Stimulated activated CD4-positive, alpha-beta T cell treated with anti-CD3 and anti-CD28 coated beads, Interleukin-15, amount 100 ng/mL, for 1 hour (primary cell): ENCODE measurements around the gene SEC24D.

Experiments
- DNase-seq, 2 donors: peaks; one replicate each; pipeline ENCODE4 v3.0.0-alpha.2; 2020; ENCODE audit warnings: low read depth in 1 of 2, low spot score in 1 of 2

The SEC24D gene

DNA sequence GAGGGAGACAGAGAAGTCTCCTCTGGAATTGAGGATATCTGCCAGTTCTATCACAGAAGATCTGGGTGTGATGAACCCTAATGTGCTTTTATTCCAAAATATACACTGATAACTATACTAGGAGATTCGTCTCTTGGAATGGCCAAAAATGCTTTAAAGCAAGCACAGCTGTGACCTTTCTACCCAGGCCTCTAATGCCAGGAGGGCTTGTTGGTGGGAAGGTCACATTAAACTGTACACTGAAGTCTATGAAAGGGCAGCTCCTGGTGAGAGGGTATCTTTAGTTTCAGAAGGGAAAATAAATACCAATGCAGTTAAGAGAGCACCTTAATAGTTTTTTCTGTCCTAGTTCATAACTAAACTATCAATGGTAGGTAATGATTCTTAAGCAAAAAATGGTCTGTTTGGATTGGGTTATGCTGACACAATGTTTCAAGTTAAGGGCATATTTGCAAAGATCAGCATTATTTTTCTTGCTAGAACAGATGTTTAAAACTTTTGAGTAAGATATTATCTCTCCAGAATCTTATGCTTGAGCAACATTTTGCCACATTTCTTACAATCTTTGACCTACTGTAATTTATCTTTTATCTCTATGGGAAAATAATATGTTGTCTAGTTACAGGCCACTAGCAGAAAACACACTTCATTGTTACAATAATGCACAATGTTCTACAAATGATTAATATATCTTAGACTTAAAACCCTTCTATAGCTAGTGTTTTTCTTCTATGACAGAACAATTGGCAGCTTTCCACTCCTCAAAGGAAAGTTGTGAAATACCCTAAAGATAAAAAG is 59.6 kb downstream of the SEC24D start:
- no peak for DNase-seq

- DNase-seq = no peak
These were observed 60.5 kb downstream of the SEC24D start for GRCh38 chr4:118775405-118775804.

DNA sequence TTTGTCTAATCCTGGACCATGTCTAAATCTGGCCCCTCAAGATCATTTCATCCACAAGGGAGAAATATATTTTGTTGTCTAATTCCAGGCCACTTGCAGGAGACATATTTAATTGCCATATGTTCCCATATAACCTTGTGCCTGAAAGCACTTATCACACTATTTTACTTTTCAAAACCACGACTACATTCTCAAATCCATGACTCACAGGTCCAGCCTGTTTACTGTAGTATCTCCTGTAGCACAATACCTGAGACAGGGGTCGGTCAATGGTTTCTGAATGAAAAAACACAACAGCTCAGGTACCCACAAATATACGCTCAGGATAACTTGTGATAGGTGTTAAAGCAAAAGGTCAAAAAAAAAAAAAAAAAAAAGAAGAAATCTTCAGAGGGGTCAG is 60.9 kb downstream of the SEC24D start:
- no peak for DNase-seq

DNA sequence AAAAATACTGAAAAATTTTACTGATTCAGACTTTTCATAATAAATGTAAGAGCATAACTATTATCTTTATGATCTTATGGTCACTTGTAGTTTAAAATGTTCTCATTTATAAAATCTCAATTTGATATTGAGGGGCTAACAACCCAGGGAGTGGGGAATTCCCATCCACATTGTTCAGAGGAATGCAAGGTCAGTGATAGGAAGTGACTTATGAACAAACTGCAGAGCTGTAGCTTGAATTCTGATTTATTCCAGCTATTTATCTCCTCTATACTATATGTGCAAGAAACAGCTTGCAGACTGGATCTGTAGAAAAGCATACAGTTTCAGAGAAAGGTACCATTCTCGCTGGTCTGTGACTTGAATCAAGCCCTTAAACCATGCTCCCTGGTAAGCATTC is 61.6 kb downstream of the SEC24D start:
- no peak for DNase-seq

DNA sequence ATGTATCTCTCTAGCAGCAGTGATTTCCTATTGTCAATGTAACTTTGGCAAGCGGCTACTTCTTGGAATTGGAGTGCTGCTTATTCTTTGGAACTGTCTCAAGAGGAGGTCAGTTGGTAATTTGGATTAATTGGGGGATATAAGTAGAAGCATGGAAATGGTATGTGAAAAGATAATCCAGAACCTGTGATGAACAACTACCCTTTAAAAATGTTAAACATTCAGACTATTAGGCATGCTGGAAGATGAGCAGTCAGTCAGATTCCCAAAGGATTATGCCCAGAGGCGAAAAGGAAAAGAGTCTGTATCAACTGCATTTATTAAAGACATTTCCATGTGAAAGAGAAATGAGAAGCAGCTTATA is 62.5 kb downstream of the SEC24D start:
- no peak for DNase-seq

DNA sequence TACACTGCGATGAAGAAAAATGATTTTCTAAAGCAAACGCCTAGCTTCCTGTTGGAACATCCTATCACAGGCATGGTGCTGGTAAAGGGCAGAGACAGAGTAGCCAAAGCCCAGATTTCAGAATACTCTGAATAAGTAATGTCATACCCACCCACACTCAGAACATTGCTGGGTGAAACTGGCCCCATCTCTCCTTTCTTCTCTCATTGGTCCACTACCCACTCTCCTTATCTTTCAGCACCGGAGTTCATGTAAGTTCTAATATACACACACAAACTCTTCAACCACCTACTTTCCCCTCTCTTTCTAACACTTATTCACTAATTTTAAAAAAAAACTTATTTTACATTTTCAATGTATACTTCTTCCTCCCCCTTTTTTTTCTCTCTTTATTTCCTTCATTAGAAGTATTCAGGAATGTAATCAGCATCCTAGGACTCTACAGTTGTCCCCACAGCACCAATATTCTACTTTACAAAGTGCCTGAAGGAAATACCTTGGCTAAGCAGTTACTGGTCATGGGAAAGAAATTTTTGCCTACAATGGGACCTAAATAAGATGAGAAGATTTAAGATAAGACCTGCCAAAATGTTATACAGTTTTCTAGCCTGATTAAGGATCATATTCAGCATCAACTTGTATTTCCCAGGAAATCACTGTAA is 63.0 kb downstream of the SEC24D start:
- DNase-seq = no peak

- DNase-seq = no peak
These were observed 63.7 kb downstream of the SEC24D start for GRCh38 chr4:118772081-118772766.

DNA sequence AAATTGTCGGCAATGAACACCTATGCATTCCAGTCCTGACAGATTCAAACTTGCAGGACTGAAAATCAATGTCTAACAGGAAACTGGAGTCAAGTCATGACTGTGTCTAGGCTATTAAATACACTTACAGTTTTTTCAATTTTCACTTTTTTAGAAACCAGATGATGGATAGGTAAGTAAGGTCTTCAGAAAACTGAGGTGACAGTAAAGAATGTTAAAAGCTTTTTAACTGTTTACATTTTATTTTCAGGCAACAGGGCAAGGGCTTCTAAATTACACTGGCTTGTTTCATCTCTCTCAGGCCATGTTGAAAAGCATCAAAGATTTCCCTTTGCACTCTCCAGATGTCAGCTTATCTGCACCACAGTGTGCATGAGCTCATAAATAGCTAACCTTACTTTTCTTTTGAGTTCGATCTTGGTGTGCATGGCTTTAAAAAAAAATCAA is 65.2 kb downstream of the SEC24D start:
- no peak for DNase-seq

- DNase-seq = no peak
These were observed 66.8 kb downstream of the SEC24D start for GRCh38 chr4:118769161-118769560.

- no peak for DNase-seq
These were observed 68.8 kb downstream of the SEC24D start for GRCh38 chr4:118767109-118767508.

- no peak for DNase-seq
These were observed 70.5 kb downstream of the SEC24D start for GRCh38 chr4:118765399-118765798.

DNA sequence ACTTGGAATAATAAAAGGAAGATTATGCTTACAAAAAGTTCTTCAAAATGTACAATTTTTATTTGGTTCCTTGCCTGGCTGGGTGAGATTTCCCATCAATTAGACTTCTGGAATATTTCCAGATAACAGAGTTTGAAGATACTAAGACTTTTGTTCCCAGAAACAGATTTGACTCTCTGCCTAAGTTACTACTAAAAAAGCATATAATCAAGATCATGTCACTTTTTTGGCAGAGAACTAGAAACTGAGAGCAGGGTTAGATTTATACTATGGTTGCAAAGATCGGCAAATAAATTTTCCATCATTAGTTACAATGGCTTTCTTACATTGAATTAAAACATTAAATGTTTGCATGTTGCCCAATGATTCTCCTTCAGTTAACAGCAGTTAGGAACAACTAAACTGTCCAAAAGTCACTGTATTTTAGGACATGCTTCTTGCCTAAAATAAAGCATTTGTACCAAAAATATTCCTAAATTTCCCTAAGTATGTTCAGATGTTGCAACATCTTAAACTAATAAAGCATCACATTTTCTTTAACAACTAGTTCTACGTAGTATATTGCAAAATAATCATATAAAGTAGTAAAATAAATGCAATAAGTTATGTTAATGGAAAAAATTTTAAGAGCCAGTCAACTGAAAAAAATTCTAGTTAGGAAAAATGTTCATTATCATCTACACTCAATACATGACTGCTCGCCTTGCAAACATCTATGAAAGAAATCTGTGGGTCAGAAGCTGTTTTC is 73.0 kb downstream of the SEC24D start:
- DNase-seq = no peak

DNA sequence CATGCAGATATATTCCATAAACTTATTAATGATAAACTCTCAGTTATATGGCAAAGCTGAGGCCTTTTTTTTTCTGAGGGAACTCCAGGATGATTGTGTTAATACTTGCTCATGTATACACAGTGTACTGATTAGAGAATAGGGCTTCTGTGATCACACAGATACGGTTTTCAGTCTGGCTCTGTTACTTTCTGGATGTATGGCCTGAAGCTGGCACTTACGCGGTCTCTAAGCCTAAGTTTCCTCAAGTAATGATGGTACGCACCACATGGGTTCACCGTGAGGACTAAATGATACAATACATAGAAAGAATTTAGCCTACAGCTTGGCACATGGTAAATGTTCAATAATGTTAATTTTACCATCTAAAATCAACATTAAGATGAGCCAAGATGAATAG is 73.8 kb downstream of the SEC24D start:
- DNase-seq = no peak

DNA sequence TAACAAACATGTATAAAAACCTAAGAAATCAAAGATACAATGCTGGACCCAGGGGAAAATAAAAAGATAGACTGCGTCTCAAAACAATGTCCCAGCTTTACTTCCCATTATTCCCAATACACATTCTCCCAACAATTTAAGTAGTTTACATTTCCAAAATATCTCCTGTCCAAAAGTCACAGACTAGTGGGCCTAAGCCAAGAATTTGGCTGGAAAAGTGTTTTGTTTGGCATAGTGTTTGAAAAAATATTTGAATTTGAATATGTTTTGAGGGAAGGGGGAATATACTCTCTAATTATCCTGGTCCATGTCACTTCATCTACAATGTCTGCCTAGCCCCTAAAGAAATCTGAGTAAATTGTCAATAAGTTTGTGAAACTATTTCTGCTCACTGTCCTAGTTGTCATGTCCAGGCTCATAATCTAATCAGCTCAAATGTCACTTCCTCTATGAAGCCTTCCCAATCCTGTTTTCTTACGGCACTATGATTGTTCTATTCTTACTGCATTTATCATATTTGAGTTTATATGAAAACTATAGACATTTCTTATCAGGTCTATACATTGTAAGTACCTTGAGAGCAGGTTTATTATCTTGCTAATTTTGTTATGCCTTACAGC is 74.4 kb downstream of the SEC24D start:
- no peak for DNase-seq

GRCh38 chr4:118760493-118760892 is 75.4 kb downstream of the SEC24D start:
- DNase-seq = no peak

GRCh38 chr4:118760092-118760491 is 75.8 kb downstream of the SEC24D start:
- DNase-seq = no peak

DNA sequence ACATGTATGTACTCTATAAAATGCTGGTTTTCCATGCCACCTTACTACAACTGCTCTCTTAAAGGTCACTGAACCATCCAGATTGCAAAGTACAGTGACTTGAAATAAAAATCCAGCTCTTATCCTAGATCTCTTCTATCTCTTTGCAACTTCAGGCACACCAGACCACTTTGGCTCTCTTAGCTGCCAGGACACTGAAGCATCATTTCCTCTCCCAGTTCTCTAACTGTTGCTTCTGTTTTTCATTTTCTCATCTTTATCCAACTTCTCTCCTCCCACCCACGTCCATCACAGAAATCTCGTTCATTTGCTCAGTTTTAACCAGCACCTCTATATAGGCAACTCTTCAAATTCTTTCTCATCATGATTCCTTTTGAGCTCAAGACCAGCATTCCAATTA is 76.4 kb downstream of the SEC24D start:
- DNase-seq = no peak

GRCh38 chr4:118758293-118758692 is 77.6 kb downstream of the SEC24D start:
- DNase-seq = no peak

- DNase-seq = no peak
These were observed 78.1 kb downstream of the SEC24D start for GRCh38 chr4:118757761-118758251.

DNA sequence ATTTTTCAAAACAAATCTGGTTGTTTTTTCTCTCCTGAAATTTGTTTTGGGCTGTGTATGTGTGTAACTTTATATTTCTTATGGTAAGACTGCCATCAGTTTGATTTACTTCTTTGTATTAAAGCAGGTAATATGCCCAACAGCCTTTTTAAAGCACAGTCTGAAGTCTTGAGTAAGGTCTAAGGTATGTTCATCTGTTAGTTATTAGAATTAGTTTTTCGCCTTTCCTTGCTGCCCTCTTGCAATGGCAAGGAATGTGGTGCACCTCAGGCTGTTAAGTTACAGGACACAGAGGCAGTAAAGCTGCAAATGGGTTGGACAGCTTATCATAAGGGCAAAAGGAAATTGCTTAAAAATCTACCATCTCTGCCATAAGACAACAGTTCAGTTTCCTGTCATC is 79.0 kb downstream of the SEC24D start:
- DNase-seq = no peak

GRCh38 chr4:118756429-118756828 is 79.5 kb downstream of the SEC24D start:
- DNase-seq = no peak
